ENCODE results near the gene GSDME.
"Not testable (repeated sequence)": the region's sequence is repeated elsewhere in the genome, so short reads cannot be mapped to it uniquely, and the experiment has no call there.

Gene GSDME

DNA sequence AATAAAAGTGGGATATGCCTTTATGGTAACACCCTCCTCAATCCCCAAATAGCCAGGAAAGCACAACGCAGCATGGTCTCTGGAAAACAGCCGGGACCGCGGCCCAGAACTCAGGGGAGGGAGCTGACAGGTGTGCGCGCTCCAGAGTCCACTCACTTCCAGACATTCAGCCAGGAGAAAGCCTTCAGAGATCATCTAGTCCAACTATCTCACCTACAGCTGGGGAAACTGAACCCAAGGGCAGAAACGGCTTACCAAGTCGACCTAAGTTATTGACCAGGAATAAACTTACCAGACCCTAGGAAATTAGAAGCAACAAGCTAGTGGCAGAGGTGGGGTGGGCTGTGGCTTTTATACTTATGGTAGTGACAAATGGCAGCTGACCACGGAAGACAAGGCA lies 16.4 kb downstream of the GSDME start:
- no peak for DNase-seq

DNA sequence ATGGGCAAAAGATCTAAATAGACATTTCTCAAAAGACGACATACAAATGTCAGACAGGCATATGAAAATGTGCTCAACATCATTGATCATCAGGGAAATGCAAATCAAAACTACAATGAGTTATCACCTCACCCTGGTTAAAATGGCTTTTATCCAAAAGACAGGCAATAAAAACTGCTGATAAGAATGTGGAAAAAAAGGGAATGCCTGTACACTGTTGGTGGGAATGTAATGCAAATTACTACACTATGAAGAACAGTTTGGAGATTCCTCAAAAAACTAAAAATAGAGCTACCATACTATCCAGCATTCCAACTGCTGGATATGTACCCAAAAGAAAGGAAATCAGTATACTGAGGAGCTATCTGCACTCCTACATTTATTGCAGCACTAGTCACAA lies 18.0 kb downstream of the GSDME start:
- no peak for DNase-seq

DNA sequence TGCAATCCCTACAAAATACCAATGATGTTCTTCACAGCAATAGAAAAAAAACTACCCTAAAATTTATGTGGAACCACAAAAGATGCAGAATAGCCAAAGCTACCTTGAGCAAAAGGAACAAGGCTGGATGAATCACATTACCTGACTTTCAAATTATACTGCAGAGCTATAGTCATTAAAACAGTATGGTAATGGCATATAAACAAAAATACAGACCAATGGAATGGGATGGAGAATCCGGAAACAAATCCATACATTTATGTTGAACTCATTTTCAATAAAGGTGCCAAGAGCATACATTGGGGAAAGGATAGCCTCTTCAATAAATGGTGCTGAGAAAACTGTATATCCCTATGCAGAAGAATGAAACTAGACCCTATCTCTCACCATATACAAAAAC lies 18.7 kb downstream of the GSDME start:
- no peak for DNase-seq

DNA sequence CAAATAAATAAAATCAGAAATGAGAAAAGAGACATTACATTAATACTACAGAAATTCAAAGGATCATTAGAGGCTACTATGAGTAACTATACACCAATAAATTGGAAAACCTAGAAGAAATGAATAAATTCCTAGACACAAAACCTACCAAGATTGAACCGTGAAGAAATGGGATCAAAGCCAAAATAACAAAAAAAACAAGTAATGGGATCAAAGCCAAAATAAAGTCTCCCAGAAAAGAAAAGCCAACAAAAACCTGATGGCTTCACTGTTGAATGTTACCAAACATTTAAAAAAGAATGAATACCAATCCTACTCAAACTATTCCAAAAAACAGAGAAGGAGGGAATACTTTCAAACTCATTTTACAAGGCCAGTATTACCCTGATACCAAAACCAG lies 20.0 kb downstream of the GSDME start:
- no peak for DNase-seq

GRCh38 chr7:24735594-24735993 lies 21.7 kb downstream of the GSDME start:
- not testable (repeated sequence) for DNase-seq

DNA sequence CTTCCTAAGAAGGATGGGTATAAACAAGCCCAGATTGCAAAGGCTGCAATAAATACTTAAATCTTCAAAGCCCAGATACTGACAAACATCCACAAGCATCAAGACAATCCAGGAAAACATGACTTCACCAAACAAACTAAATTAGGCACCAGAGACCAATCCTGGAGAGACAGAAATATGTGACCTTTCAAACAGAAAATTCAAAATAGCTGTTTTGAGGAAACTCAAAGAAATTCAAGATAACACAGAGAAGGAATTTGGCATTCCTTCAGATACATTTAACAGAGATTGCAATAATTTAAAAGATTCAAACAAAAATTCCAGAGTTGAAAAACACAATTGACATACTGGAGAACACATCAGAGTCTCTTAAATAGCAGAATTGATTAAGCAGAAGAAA lies 23.0 kb downstream of the GSDME start:
- no peak for DNase-seq

- DNase-seq, result no peak
Observed at GRCh38 chr7:24733414-24734060, 23.7 kb downstream of the GSDME start.

- DNase-seq, result no peak
Observed at GRCh38 chr7:24732646-24733413, 24.4 kb downstream of the GSDME start.

DNA sequence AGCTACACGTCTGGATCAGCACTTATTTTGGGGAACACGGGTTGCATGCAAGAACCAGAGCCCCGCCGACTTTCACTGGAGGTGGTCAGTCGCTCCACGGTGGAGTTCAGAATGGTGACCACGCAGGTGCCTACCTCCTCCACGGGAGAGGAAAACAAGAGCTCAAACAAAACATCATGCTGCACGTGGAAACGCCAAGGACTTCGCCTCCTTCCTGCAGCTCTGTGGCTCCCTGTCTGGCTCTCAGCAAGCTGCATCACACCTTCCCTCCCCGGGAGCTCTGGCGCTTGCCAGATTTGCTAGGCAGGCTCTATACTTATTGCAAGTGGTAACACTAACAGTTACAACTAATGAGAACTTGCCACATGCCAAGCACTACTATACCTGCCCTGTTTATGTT lies 26.0 kb downstream of the GSDME start:
- DNase-seq, result no peak

DNA sequence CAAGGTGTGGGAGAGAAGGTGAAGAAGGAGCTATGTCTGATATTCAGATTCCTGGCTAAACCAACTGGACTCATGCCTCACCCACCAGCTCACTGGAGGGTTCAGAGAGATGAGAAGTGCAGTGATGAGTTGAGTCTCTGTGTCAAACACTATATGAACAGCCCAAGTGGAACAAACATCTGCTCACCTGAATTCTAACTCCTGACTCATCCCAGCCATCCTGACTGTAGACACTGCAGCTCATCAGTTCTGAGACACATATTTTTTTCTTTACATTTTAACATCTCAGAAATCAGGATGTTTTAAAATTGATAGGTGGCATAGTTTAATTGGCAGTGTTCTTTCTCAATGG lies 27.3 kb downstream of the GSDME start:
- no peak for DNase-seq

- DNase-seq, result no peak
Observed at GRCh38 chr7:24729365-24730017, 27.8 kb downstream of the GSDME start.

DNA sequence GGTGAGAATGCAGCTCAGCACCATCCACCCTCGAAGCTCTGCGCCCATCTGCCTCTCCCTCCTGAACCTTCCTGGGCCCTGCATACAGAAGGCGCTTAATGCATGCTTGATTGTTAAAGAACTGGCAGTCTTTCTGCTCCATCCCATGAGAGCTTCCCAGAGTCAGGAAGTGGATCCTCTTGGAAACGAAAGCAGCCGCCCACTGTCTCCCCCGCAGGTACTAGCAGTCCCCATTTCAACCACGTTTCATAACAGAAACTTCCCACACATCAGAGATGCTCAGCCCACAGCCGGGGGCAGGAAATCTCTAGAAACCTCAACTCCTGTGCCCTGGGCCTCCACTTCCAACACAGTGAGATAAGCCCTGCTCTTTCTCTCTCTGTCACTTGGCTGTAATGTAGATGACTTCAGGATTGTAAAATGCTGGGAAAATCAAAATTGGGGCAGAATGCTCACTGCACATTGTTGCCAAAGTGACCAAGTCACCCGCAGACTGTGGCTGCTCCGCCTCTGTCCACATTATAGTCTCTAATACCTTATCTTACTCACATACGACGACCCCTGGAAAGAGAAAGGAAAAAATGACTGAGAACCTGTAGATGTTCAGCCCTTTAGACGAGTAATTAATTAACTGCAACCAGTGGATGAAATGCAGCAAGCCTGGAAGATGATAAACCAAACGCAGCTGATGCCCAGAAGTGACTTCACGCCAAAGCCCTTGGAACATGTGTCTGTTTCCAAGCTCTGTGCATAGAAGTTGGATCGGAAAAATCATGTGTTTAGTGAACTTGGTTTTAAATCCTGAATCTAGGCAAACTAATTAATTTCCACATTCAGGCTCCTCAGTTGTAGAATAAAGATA lies 28.5 kb downstream of the GSDME start:
- no peak for DNase-seq

DNA sequence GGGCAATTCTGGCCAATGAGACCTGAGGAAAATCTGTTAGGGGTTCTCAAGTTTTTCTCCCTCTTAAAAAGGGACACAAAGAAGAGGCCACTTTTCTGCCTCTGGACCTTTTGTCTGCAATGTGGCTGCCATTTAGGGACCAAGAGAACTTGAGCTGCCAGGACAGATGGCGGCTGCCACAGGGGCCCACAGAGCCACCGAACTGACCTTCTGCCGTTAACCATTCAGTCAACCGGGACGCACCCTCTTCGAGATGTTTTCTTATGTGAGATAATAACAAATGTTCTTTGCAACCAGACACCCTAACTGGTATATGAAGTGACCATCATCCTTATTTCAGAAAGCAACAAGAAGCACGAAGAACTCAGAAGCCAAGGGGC lies 29.2 kb downstream of the GSDME start:
- no peak for DNase-seq

DNA sequence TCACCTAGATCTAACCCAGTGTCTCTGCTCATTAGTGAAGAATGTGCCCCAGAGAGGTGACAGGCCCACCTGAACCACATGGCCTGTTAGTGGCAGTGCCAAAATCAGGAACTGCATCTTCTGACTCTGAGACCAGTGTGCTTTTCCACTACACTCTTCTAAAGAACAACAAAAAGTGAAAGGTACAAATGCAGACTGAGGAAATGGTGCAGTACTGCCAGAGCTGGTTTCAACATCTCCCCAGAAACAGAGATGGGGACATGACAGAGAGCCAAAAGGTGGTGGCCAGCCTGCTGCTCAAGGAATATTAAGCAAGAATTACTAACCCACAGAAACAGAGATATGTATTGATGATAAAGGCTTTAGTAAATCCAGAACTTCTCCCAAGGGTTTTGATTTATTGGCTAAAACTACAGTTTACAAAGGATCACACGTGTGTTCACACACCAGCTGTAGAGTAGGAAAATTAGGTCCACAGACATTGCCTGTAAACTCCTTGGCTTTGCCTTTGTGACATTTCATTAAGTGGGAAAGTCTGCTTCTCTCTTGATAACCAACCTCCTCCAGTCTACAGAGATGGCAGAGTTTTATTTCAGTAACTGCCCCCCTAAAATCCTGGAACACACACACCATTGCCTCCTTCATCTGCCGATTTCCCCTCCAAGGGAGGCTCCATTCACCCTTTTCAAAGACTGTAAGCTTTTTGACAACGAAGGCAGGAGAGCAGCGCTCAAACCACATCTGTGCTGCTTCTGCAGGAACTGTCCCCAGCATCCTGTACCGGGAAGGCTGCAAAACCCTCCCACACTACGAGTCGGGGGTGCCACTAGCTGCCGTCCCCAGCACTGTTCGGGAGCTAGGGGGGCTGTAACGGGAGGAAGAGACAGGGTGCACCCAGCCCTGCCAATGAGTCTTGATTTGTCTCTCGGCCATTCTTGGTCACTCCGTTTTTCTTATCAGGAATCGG lies 29.8 kb downstream of the GSDME start:
- no peak for DNase-seq

- no peak for DNase-seq
Observed at GRCh38 chr7:24725554-24726241, 31.6 kb downstream of the GSDME start.

DNA sequence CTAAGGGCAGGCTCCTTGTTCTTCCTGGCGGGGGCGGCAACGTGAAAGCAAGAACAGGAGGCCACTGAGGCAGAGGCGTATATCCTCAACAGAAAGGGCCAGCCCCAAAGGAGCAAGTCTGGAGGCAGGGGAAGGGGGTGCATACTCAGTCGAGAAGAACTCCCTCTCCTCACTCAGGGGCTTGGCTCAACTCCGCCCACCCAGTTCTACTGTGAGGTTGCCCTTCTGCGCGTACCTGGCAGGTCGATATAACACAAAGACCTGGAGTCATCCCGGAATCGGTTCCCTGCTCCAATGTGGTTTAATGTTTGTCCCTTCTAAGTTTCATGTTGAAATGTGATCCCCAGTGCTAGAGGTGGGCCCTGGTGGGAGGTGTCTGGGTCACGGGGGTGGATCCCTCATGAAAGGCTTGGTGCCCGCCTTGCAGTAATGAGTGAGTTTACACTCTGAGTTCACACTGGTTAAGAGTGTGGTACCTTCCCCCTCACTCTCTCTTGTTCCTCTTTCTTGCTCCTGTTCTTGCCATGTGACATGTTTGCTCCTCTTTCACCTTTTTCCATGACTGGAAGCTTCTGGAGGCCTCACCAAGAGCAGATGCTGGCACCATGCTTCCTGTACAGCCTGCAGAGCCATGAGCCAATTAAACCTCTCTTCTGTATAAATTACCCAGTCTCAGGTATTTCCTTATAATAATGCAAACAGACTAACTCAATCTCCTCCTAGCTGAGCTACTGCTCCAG lies 32.6 kb downstream of the GSDME start:
- no peak for DNase-seq

DNA sequence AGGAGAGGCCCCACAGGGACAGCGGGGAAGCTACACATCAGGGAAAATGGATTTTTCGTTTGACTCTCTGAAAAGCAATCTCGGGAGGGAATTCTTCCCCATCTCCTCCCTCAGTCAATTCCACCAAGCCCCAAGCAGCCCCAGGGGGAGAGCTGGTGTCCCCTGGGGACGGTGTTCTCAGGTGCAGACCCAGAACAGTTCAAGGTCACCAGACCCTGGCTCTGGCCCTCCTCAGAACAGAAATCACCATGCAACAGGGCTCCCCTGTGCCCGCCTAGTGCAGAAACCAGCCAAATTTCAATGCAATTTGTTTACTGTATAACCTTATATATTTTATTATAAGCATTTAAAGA lies 34.1 kb downstream of the GSDME start:
- DNase-seq, result no peak

DNA sequence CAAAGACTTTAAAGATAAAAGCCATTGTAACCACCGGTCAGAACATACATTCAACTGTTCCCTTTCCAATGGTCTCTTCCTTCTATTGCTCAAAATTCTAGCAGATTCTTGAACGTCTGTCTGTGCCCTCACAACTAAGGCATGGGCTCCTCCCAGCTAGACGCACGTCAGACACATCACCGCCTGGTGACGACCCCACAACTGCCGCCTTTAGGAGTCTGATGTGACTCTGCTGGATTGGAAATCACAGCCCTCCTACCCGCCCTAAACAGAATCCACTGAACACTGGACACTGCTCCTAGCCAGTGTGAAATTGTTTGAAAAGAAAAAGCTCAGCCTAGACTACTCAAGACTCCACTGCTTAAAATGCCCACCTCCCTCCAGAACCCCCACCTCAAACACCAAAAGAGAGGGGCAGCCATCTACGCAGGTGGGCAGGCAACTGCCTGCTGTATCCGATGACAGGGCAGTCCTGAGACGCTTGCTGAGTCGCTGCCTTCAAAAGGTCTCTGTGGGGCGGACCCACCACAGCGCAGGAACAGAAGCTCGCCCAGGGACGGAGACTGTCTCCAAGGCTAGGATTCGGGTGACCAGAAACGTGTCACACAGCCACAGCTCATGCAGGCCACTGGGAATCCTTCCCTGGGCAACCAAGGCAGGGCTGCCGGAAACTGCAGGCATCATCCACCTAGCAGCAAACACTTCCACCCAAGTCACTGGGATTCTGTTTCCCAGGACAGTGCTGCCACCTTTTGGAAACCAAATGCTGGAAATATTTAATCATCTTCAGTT lies 34.7 kb downstream of the GSDME start:
- no peak for DNase-seq

GRCh38 chr7:24721481-24722001 lies 35.7 kb downstream of the GSDME start:
- no peak for DNase-seq

DNA sequence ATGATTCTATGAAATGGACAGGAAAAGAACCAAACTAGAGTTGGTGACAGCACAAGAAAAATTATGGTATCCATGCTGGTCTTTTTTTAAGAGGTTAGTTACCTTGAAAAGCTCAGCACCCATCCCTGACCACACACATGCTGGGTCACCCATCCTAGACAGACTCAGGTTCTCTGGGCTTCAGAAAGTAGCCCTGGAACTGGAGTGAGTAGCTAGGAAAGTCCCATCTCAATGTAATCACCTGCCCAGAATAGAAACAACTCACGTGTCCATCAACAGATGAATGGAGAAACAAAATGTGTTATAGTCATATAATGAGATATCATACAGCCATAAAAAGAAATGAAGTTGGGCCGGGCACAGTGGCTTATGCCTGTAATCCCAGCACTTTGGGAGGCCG lies 37.0 kb downstream of the GSDME start:
- no peak for DNase-seq

All from NCI-H2029 treated with DMSO at 0.1 percent for 48 hours (cell line).